Mucosa of descending colon (tissue), 3 donors: Measurements from ENCODE around the gene MOCS3. TPM values are rescaled to one million over a fixed set of nuclear protein-coding genes. Genes with fewer than 3 reads are reported as not detected.

Experiments
- ATAC-seq: fragments of 200-7000 bp; cut with Tn5 transposase; one replicate; pipeline ENCODE4 v1.9.1; 2020; ENCODE audit warnings: mild to moderate bottlenecking, moderate library complexity
- DNase-seq, 3 donors: peaks; one replicate each; pipeline ENCODE4 v3.0.0-alpha.2; 2020
- H3K36me3 ChIP-seq: fragments of 200-600 bp; one replicate; pipeline ENCODE4 v1.8.0; 2021; ENCODE audit warnings: low read depth, mild to moderate bottlenecking
- H3K4me1 ChIP-seq: fragments of 200-600 bp; one replicate; pipeline ENCODE4 v1.8.0; 2021; ENCODE audit warnings: low read depth, mild to moderate bottlenecking
- H3K4me3 ChIP-seq: fragments of 200-600 bp; one replicate; pipeline ENCODE4 v1.8.0; 2021; ENCODE audit warnings: mild to moderate bottlenecking
- H3K9me3 ChIP-seq: fragments of 200-600 bp; one replicate; pipeline ENCODE4 v1.8.0; 2021; ENCODE audit warnings: mild to moderate bottlenecking
- CTCF ChIP-seq: fragments of 200-600 bp; IDR thresholded peaks from one replicate; pipeline ENCODE4 v1.8.0; 2022; ENCODE audit warnings: antibody characterized with exemption, mild to moderate bottlenecking
- intact Hi-C, 2 donors: fragments of 100-400 bp; cut with DNase I in 1 of 2; cut with micrococcal nuclease in 1 of 2; formaldehyde crosslinking; loops; one replicate each; pipeline versions ENCODE4 v1.11.0 to v1.11.1; 2022; cut with DNase I, micrococcal nuclease
- total RNA-seq, 3 donors: library from RNA; stranded (reverse); fragmentation: NEBNext Ultra II Directional in 2 of 3; extraction: Animal tissue kit (Norgen Biotek cat#: 25700) in 2 of 3; gene quantifications; one replicate each; pipeline versions ENCODE4 v1.2.1 to v1.2.4, GENCODE V29; 2021 to 2023
- donor health status: DM: no; HTN: no; CAD: no; lungs with moderate emphysema.
- donor health status: DM: no; HTN: no; CAD: no.
- donor health status: DM: no; HTN: yes; CAD: no.

Gene MOCS3
- total RNA-seq, 3 donors from 2014 or later: 4.0 to 4.4 (median 4.4) TPM

GRCh38 chr20:50957798-50958614 is 612 bp upstream of the MOCS3 start, which contains the start of gene DPM1:
Gene DPM1 (minus strand): TSS chr20:50958532. CDS start chr20:50958523, 9 bp downstream.
- DNase-seq: peak; percentile 86 to 93 (median 87)
- no peaks in the 10 kb centered on the region for H3K36me3 ChIP-seq
- peak; percentile 94 for ATAC-seq
- H3K4me1 ChIP-seq: peaks cover 22% of the 10 kb centered on the region
- TF ChIP-seq CTCF: no peak
- intact Hi-C loops: no loop called here
- no peaks in the 10 kb centered on the region for H3K9me3 ChIP-seq
- peak within 1 kb of the TSS; percentile 90 for H3K4me3 ChIP-seq

- ATAC-seq (no peak), DNase-seq (peak in 1 of 3 donors; percentile 55)
- H3K36me3 ChIP-seq: no peaks in the 10 kb centered on the region
- H3K4me1 ChIP-seq: peaks cover 22% of the 10 kb centered on the region
- no peaks in the 10 kb centered on the region for H3K9me3 ChIP-seq
- TF ChIP-seq CTCF: no peak
- intact Hi-C loops: no loop called here
- H3K4me3 ChIP-seq: no peak overlapping the region
Measured at GRCh38 chr20:50959543-50960126, 1.0 kb downstream of the MOCS3 start.

- no peaks in the 10 kb centered on the region for H3K4me1 ChIP-seq
- DNase-seq (no peak), ATAC-seq (no peak)
- H3K36me3 ChIP-seq: no peaks in the 10 kb centered on the region
- no peak overlapping the region for H3K4me3 ChIP-seq
- intact Hi-C loops: no loop called here
- no peak for TF ChIP-seq CTCF
- no peaks in the 10 kb centered on the region for H3K9me3 ChIP-seq
Measured at GRCh38 chr20:50967586-50967985, 9.0 kb downstream of the MOCS3 start.

GRCh38 chr20:50968289-50968688 is 9.7 kb downstream of the MOCS3 start:
- ATAC-seq (no peak), DNase-seq (no peak)
- H3K4me1 ChIP-seq: no peaks in the 10 kb centered on the region
- H3K4me3 ChIP-seq: no peak overlapping the region
- H3K9me3 ChIP-seq: no peaks in the 10 kb centered on the region
- no peaks in the 10 kb centered on the region for H3K36me3 ChIP-seq
- no peak for TF ChIP-seq CTCF
- intact Hi-C loops: no loop called here

GRCh38 chr20:50969435-50969834 is 10.8 kb downstream of the MOCS3 start:
- ATAC-seq (no peak), DNase-seq (no peak)
- TF ChIP-seq CTCF: no peak
- H3K4me1 ChIP-seq: no peaks in the 10 kb centered on the region
- intact Hi-C loops: no loop called here
- H3K36me3 ChIP-seq: no peaks in the 10 kb centered on the region
- H3K9me3 ChIP-seq: no peaks in the 10 kb centered on the region
- H3K4me3 ChIP-seq: no peak overlapping the region
